Left lobe of liver (tissue), 2 donors: ENCODE measurements around the gene NECTIN2. TPM values are rescaled to one million over a fixed set of nuclear protein-coding genes. Genes with fewer than 3 reads are reported as not detected.
"Not testable (repeated sequence)": the region's sequence is repeated elsewhere in the genome, so short reads cannot be mapped to it uniquely, and the experiment has no call there.

Experiments
- ATAC-seq: fragments of 200-7000 bp; cut with Tn5 transposase; one replicate; pipeline ENCODE4 v1.9.1; 2020; ENCODE audit warnings: mild to moderate bottlenecking, moderate library complexity
- DNase-seq: peaks from one replicate; pipeline ENCODE4 v3.0.0-alpha.2; 2020; ENCODE audit warnings: low spot score
- total RNA-seq: library from RNA; stranded (reverse); gene quantifications from one replicate; pipeline ENCODE4 v1.2.1, GENCODE V29; 2021
- donor health status: DM: no; HTN: no; CAD: no; lungs with moderate emphysema.
- donor health status: DM: no; HTN: yes; CAD: no.

The NECTIN2 gene
- total RNA-seq, 1 donor from 2014 or later, result 70.4 TPM

GRCh38 chr19:44816301-44816700 lies 29.8 kb upstream of the NECTIN2 start:
- DNase-seq (no peak), ATAC-seq (no peak)

GRCh38 chr19:44817725-44818465 lies 28.2 kb upstream of the NECTIN2 start:
- DNase-seq, result no peak

GRCh38 chr19:44818466-44819031 lies 27.5 kb upstream of the NECTIN2 start:
- ATAC-seq, result no peak
- DNase-seq, result no peak

More at GRCh38 chr19:44817725-44818465, 28.2 kb upstream of the NECTIN2 start:
- ATAC-seq, result peak; percentile 49

- ATAC-seq, result no peak
- no peak for DNase-seq
These were observed 26.8 kb upstream of the NECTIN2 start for GRCh38 chr19:44819246-44819832.

- no peak for DNase-seq
These were observed 25.2 kb upstream of the NECTIN2 start for GRCh38 chr19:44820648-44821609.

GRCh38 chr19:44822177-44822576 lies 23.9 kb upstream of the NECTIN2 start:
- DNase-seq (no peak), ATAC-seq (no peak)

More at GRCh38 chr19:44820648-44821609, 25.2 kb upstream of the NECTIN2 start:
- peak; percentile 49 for ATAC-seq

- ATAC-seq, result no peak
- DNase-seq, result no peak
These were observed 23.3 kb upstream of the NECTIN2 start for GRCh38 chr19:44822670-44823372.

GRCh38 chr19:44823373-44823698 lies 22.8 kb upstream of the NECTIN2 start:
- no peak for ATAC-seq

GRCh38 chr19:44824761-44825160 lies 21.3 kb upstream of the NECTIN2 start:
- DNase-seq, result no peak
- ATAC-seq, result no peak

More at GRCh38 chr19:44823373-44823698, 22.8 kb upstream of the NECTIN2 start:
- DNase-seq, result no peak

- ATAC-seq, DNase-seq: not testable (repeated sequence)
These were observed 13.2 kb upstream of the NECTIN2 start for GRCh38 chr19:44832875-44833274.

- not testable (repeated sequence) for DNase-seq, ATAC-seq
These were observed 11.7 kb upstream of the NECTIN2 start for GRCh38 chr19:44834399-44834798.

- no peak for ATAC-seq
- DNase-seq, result no peak
These were observed 6.8 kb upstream of the NECTIN2 start for GRCh38 chr19:44839276-44839675.

- DNase-seq (no peak), ATAC-seq (no peak)
These were observed 5.3 kb upstream of the NECTIN2 start for GRCh38 chr19:44840811-44841210.

- no peak for DNase-seq
- ATAC-seq, result no peak
These were observed 4.9 kb upstream of the NECTIN2 start for GRCh38 chr19:44841231-44841630.

GRCh38 chr19:44845286-44845611 lies 848 bp upstream of the NECTIN2 start:
- ATAC-seq (no peak), DNase-seq (peak; percentile 63)

- ATAC-seq (no peak), DNase-seq (peak; percentile 67)
These were observed 502 bp downstream of the NECTIN2 start for GRCh38 chr19:44846455-44847143.

GRCh38 chr19:44847144-44848035 lies 1.3 kb downstream of the NECTIN2 start:
- peak; percentile 3 for ATAC-seq
- DNase-seq, result peak; percentile 72

- no peak for DNase-seq
These were observed 2.1 kb downstream of the NECTIN2 start for GRCh38 chr19:44848036-44848811.

More at GRCh38 chr19:44848036-44848811, 2.1 kb downstream of the NECTIN2 start:
- ATAC-seq, result no peak
